Measurements from ENCODE around the gene MYOCD. TPM values are rescaled to one million over a fixed set of nuclear protein-coding genes. Genes with fewer than 3 reads are reported as not detected.

The MYOCD gene
- total and polyA plus RNA-seq, 8 donors, result 1.4 to 61.4 (median 14.0) TPM

DNA sequence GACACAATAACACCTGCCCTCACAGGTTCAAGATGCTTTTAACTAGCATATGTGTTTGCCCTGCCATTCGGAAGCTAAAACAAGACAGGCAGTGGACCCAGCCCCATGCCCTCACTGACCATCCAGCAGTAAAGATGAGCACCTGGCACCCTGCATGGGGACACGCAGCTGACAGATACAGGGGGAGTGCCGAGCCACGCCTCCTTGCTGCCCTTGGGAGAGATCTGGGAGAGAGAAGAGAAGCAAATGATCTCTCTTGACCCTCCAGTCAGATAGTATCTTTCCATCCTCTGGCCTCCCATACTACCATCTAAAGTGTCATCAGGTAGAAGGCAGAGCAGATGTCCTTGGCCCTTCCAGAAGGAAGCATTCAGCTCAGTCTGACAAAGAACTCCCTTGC lies 40.6 kb upstream of the MYOCD start:
- H3K36me3 ChIP-seq, result no peaks in the 10 kb centered on the region

DNA sequence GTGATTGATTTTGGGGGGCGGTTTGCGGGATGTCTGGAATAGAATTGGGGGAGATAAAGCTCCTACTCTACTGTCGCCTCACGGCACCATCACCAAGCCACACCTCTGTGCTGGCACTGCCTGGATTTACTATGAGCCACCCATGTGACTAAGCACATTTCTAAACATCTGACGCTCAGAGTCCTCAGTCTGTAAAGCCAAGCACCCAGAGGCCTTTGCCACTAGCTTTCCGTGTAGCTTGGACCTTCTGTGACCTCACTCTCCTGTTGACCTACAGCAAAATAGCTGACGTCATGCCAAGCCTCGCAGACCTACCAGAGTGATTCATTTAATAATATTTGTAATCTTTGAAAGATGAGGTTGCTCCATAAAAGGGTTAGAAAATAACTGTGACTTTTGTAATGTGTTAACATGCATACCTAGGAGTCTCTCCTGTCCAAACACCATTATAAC lies 38.5 kb upstream of the MYOCD start:
- H3K4me1 ChIP-seq, result peaks cover 0 to 9% (median 4%) of the 10 kb centered on the region in 4 donors
- TF ChIP-seq POLR2AphosphoS5 (IDR thresholded peaks at IDR 0.05) (peak in 2 of 3 donors; percentile 63 to 80), EP300 (IDR thresholded peaks at IDR 0.05) (no peak)
- H3K9me3 ChIP-seq, result no peaks in the 10 kb centered on the region
- H3K36me3 ChIP-seq, result no peaks in the 10 kb centered on the region
- DNase-seq, result peak; percentile 45 to 67
- peak overlapping the region in 4 of 5 donors; percentile 22 to 67 (median 48) for H3K27ac ChIP-seq
- H3K27me3 ChIP-seq, result no peaks in the 10 kb centered on the region
- intact Hi-C loops (cut with DNase I; ENCODE audit: low total_unique reads), result no loop called here
- WGBS, 5 donors, result 44 to 55% (median 53%) methylated on average over 8 of the region's 8 CpGs
- H3K4me3 ChIP-seq, result no peak overlapping the region

More for the DNA sequence above, 40.6 kb upstream of the MYOCD start:
- Histone ChIP-seq H3K27me3 (no peaks in the 10 kb centered on the region), H3K27ac (no peak overlapping the region), H3K4me3 (no peak overlapping the region), H3K4me1 (peaks cover 0 to 9% (median 2%) of the 10 kb centered on the region in 4 donors), H3K9me3 (no peaks in the 10 kb centered on the region)
- TF ChIP-seq POLR2A (IDR thresholded peaks at IDR 0.05) (no peak), EP300 (IDR thresholded peaks at IDR 0.05) (no peak), POLR2AphosphoS5 (IDR thresholded peaks at IDR 0.05) (no peak)
- TF ChIP-seq, protein P1, sequence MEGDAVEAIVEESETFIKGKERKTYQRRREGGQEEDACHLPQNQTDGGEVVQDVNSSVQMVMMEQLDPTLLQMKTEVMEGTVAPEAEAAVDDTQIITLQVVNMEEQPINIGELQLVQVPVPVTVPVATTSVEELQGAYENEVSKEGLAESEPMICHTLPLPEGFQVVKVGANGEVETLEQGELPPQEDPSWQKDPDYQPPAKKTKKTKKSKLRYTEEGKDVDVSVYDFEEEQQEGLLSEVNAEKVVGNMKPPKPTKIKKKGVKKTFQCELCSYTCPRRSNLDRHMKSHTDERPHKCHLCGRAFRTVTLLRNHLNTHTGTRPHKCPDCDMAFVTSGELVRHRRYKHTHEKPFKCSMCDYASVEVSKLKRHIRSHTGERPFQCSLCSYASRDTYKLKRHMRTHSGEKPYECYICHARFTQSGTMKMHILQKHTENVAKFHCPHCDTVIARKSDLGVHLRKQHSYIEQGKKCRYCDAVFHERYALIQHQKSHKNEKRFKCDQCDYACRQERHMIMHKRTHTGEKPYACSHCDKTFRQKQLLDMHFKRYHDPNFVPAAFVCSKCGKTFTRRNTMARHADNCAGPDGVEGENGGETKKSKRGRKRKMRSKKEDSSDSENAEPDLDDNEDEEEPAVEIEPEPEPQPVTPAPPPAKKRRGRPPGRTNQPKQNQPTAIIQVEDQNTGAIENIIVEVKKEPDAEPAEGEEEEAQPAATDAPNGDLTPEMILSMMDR (IDR thresholded peaks at IDR 0.05), result no peak
- WGBS, 5 donors, result 79 to 93% (median 88%) methylated on average over 4 of the region's 4 CpGs
- intact Hi-C loops (cut with DNase I; ENCODE audit: low total_unique reads), result no loop called here
- DNase-seq, result no peak

DNA sequence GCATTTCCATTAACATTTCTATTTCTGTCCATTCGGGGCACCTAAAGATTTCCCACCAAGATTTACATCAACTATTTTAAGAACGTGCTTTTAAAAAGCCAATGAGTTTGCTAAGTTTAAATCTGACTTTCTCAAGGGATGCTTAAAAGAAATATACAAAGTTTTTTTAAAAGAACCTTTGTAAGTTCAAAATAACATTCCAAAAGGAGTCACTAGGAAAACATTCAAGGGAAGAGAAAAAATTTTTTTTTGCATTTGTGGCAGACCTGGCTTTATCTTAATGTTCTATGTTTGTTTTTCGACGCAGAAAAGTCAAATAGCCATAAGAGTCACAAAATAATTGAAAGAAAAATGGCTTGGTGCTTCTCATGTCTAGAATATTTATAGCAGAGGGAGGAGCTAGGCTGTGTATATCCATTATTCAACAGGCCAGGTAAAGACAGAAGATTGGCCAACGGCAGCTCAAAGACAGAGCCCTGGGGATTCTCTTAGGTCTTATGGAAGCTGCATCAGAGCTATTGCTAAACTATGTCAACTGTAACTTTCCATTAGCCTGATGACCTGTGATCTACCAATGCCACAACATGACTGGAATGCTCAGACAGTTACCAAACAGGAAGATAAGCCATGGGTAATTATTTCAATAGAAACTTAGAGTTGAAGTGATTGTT lies 37.8 kb upstream of the MYOCD start:
- 53 to 62% (median 54%) methylated on average over 5 of the region's 5 CpGs for WGBS, 5 donors
- no peaks in the 10 kb centered on the region for H3K27me3 ChIP-seq
- no peak overlapping the region for H3K4me3 ChIP-seq
- TF ChIP-seq POLR2AphosphoS5 (IDR thresholded peaks at IDR 0.05) (peak in 1 of 3 donors; percentile 5), POLR2A (IDR thresholded peaks at IDR 0.05) (no peak), EP300 (IDR thresholded peaks at IDR 0.05) (no peak)
- TF ChIP-seq, protein P1 (IDR thresholded peaks at IDR 0.05), result no peak
- H3K36me3 ChIP-seq, result no peaks in the 10 kb centered on the region
- peaks cover 0 to 9% (median 4%) of the 10 kb centered on the region in 4 donors for H3K4me1 ChIP-seq
- DNase-seq, result no peak
- intact Hi-C loops (cut with DNase I; ENCODE audit: low total_unique reads), result no loop called here
- H3K9me3 ChIP-seq, result no peaks in the 10 kb centered on the region
- peak overlapping the region in 4 of 5 donors; percentile 17 to 67 (median 48) for H3K27ac ChIP-seq

DNA sequence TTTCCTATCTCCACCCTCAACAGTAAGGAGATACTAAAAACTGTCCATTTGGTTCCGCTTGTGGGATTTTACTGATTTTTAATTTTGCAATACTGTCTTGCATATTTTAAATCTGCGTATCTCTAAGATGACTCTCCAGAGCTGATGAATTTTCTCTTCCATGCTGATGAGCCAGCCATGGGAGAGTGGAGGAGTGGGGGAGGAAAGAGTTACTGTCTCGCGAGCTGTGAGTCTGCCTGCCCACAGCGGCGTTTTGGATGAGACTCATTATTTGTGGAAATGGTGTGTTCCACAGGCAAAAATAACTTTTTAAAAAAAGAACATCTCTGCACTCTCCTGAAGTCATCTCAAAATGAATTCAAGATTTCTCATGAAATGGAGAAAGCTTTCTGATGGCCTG lies 34.6 kb upstream of the MYOCD start:
- Histone ChIP-seq H3K36me3 (no peaks in the 10 kb centered on the region), H3K27ac (peak overlapping the region in 2 of 5 donors; percentile 18 to 27), H3K9me3 (no peaks in the 10 kb centered on the region), H3K4me1 (peaks cover 0 to 19% (median 4%) of the 10 kb centered on the region in 4 donors), H3K27me3 (no peaks in the 10 kb centered on the region), H3K4me3 (no peak overlapping the region)
- 78 to 87% (median 80%) methylated on average over 6 of the region's 6 CpGs for WGBS, 5 donors
- no peak for TF ChIP-seq POLR2A (IDR thresholded peaks at IDR 0.05)
- no peak for TF ChIP-seq EP300 (IDR thresholded peaks at IDR 0.05)
- TF ChIP-seq, protein P1 (IDR thresholded peaks at IDR 0.05), result no peak
- TF ChIP-seq POLR2AphosphoS5 (IDR thresholded peaks at IDR 0.05), result no peak
- no peak for DNase-seq
- intact Hi-C loops (cut with DNase I; ENCODE audit: low total_unique reads), result no loop called here

DNA sequence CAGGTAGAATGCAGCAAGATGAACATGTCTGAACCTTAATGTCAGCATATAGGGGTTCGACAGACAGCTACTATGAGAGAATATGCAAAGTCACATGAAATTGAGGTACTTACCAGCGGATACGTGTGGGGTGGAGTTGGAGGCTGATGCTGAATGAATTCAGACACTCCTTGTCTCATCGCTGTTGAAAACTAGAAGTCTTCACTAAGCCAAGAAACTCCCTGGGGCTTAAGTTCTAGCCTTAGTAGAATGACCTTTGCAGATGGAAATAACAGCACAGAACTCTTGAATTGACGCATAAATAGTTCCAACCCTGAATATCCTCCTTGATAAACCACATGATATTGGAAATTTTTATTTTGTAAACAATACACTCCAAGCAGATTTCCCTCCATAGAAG lies 32.9 kb upstream of the MYOCD start:
- TF ChIP-seq EP300 (IDR thresholded peaks at IDR 0.05) (no peak), POLR2AphosphoS5 (IDR thresholded peaks at IDR 0.05) (no peak), POLR2A (IDR thresholded peaks at IDR 0.05) (no peak)
- TF ChIP-seq, protein P1 (IDR thresholded peaks at IDR 0.05), result no peak
- Histone ChIP-seq H3K27ac (no peak overlapping the region), H3K4me1 (peaks cover 0 to 10% (median 2%) of the 10 kb centered on the region in 4 donors), H3K36me3 (no peaks in the 10 kb centered on the region), H3K27me3 (no peaks in the 10 kb centered on the region), H3K9me3 (no peaks in the 10 kb centered on the region), H3K4me3 (no peak overlapping the region)
- intact Hi-C loops (cut with DNase I; ENCODE audit: low total_unique reads), result no loop called here
- WGBS, 5 donors, result 83 to 97% (median 92%) methylated on average over 5 of the region's 5 CpGs
- DNase-seq, result no peak

Measured in stomach (tissue), 9 donors.